Stimulated activated CD4-positive, alpha-beta T cell treated with anti-CD3 and anti-CD28 coated beads, Interleukin-2, amount 100 ng/mL, for 4 hours (primary cell): ENCODE measurements around the gene RASGRF1.
"Not testable (repeated sequence)": the region's sequence is repeated elsewhere in the genome, so short reads cannot be mapped to it uniquely, and the experiment has no call there.

Experiments used
- DNase-seq: peaks from one replicate; pipeline ENCODE4 v3.0.0-alpha.2; 2020; ENCODE audit warnings: low read depth

RASGRF1 gene

GRCh38 chr15:79090487-79091203 lies at the start of gene RASGRF1:
TSS of gene RASGRF1 (minus strand) at chr15:79090780. CDS start at chr15:79090498, 282 bp downstream.
- no peak for DNase-seq

- DNase-seq = no peak
Observed at GRCh38 chr15:79136434-79137046, 46.0 kb upstream of the RASGRF1 start.

GRCh38 chr15:79133309-79133708 lies 42.7 kb upstream of the RASGRF1 start:
- DNase-seq = no peak

- no peak for DNase-seq
Observed at GRCh38 chr15:79132770-79133169, 42.2 kb upstream of the RASGRF1 start.

- no peak for DNase-seq
Observed at GRCh38 chr15:79132361-79132760, 41.8 kb upstream of the RASGRF1 start.

- no peak for DNase-seq
Observed at GRCh38 chr15:79130535-79131130, 40.1 kb upstream of the RASGRF1 start.

- DNase-seq = no peak
Observed at GRCh38 chr15:79129235-79129634, 38.7 kb upstream of the RASGRF1 start.

GRCh38 chr15:79128556-79128955 lies 38.0 kb upstream of the RASGRF1 start:
- no peak for DNase-seq

GRCh38 chr15:79124388-79124787 lies 33.8 kb upstream of the RASGRF1 start:
- DNase-seq = no peak

- no peak for DNase-seq
Observed at GRCh38 chr15:79122991-79123390, 32.4 kb upstream of the RASGRF1 start.

GRCh38 chr15:79122391-79122790 lies 31.8 kb upstream of the RASGRF1 start:
- DNase-seq = no peak

GRCh38 chr15:79121571-79121970 lies 31.0 kb upstream of the RASGRF1 start:
- DNase-seq = no peak

GRCh38 chr15:79117442-79118204 lies 27.0 kb upstream of the RASGRF1 start:
- DNase-seq = no peak

- DNase-seq = no peak
Observed at GRCh38 chr15:79116771-79117170, 26.2 kb upstream of the RASGRF1 start.

- no peak for DNase-seq
Observed at GRCh38 chr15:79115986-79116665, 25.5 kb upstream of the RASGRF1 start.

GRCh38 chr15:79113831-79114230 lies 23.3 kb upstream of the RASGRF1 start:
- no peak for DNase-seq

- DNase-seq = not testable (repeated sequence)
Observed at GRCh38 chr15:79111404-79111803, 20.8 kb upstream of the RASGRF1 start.

GRCh38 chr15:79105141-79105540 lies 14.6 kb upstream of the RASGRF1 start:
- DNase-seq = no peak

- DNase-seq = no peak
Observed at GRCh38 chr15:79102595-79102994, 12.0 kb upstream of the RASGRF1 start.

GRCh38 chr15:79101866-79102581 lies 11.4 kb upstream of the RASGRF1 start:
- DNase-seq = no peak

- no peak for DNase-seq
Observed at GRCh38 chr15:79099692-79100091, 9.1 kb upstream of the RASGRF1 start.
